Activated T-helper 2 cell treated with anti-CD3 and anti-CD28 coated beads, Interferon-gamma antibody, Interleukin-2, Interleukin-4, amounts not matched to agents 10 μg/mL and 5 μg/mL and 100 μg/mL, durations not matched to agents 14 hours and 24 hours and 36 hours (primary cell): ENCODE results near the gene KAT6B. TPM values are rescaled to one million over a fixed set of nuclear protein-coding genes. Genes with fewer than 3 reads are reported as not detected.

Experiments used
- DNase-seq: peaks from one replicate; pipeline ENCODE4 v3.0.0; 2021; ENCODE audit warnings: low spot score
- H3K27ac Mint-ChIP-seq: one replicate; pipeline ENCODE4 v1.8.0; 2021; ENCODE audit warnings: mixed read lengths
- H3K27me3 Mint-ChIP-seq: one replicate; pipeline ENCODE4 v1.8.0; 2021; ENCODE audit warnings: low read depth, mixed read lengths
- H3K36me3 Mint-ChIP-seq: one replicate; pipeline ENCODE4 v1.8.0; 2021; ENCODE audit warnings: low read depth, mixed read lengths
- H3K4me1 Mint-ChIP-seq: one replicate; pipeline ENCODE4 v1.8.0; 2021; ENCODE audit warnings: low read depth, mixed read lengths
- H3K4me3 Mint-ChIP-seq: one replicate; pipeline ENCODE4 v1.8.0; 2021; ENCODE audit warnings: low read depth, mild to moderate bottlenecking, moderate library complexity, mixed read lengths
- H3K9me3 Mint-ChIP-seq: one replicate; pipeline ENCODE4 v1.8.0; 2021; ENCODE audit warnings: mixed read lengths
- intact Hi-C: fragments of 100-400 bp; cut with micrococcal nuclease; formaldehyde crosslinking; loops from one replicate; pipeline ENCODE4 v1.15.1; 2023
- total RNA-seq: library from RNA; stranded (reverse); gene quantifications from 2 replicates; pipeline ENCODE4 v1.2.3, GENCODE V29; 2022

The KAT6B gene
- total RNA-seq, 1 donor from 2014 or later, result 26.6 TPM

DNA sequence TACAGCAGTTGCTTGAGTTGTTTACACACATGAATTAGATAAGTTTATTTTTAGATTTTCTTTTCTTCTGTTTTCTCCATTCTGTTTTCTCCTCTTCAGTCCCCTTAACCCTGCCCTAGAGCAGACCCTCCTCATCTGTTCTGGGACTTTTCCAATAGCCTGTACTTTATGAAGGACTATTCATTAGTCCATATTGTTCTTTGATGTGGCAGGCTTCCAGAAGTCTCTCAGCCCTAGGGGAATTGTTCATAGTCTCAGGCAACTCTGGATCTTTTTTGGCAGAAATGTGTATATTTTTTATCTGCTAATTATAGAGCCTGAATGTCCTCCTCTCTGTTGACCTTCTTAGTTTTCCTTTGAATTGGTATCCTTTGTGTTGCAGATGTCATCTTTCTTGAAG is 25.4 kb downstream of the KAT6B start:
- no peak overlapping the region for H3K4me3 Mint-ChIP-seq
- peak overlapping the region; percentile 58 for H3K27ac Mint-ChIP-seq
- H3K27me3 Mint-ChIP-seq, result no peaks in the 10 kb centered on the region
- peaks cover 25% of the 10 kb centered on the region for H3K4me1 Mint-ChIP-seq
- intact Hi-C loops, result loop anchor here (10.0 kb wide), 1 partner anchor 123 kb away; no protein-coding TSS in a partner anchor
- peaks cover 20% of the 10 kb centered on the region for H3K36me3 Mint-ChIP-seq
- peaks cover 3% of the 10 kb centered on the region for H3K9me3 Mint-ChIP-seq
- no peak for DNase-seq

DNA sequence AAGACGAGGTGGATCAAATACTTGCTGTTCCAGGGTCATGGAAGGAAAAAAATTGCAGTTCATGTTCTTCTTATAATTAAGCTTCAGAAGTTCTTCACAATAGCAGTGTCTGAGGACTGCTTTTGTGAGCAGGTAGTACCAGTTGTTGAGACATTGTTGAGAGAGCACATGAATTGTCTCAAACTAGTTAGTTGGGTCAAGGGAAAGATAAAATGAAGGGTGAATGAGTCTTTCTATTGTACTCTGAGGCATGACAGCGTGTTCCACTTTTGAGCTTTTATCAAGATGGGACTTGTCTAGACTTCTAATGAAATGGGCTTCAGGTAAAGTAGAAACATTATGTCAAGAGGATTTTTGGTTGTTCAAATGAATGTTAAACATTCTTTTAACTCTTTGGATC is 26.0 kb downstream of the KAT6B start:
- peaks cover 23% of the 10 kb centered on the region for H3K36me3 Mint-ChIP-seq
- DNase-seq, result no peak
- intact Hi-C loops, result loop anchor here (10.0 kb wide), 1 partner anchor 122 kb away; no protein-coding TSS in a partner anchor
- peaks cover 7% of the 10 kb centered on the region for H3K9me3 Mint-ChIP-seq
- no peaks in the 10 kb centered on the region for H3K27me3 Mint-ChIP-seq
- peaks cover 25% of the 10 kb centered on the region for H3K4me1 Mint-ChIP-seq
- H3K27ac Mint-ChIP-seq, result peak overlapping the region; percentile 58
- no peak overlapping the region for H3K4me3 Mint-ChIP-seq

DNA sequence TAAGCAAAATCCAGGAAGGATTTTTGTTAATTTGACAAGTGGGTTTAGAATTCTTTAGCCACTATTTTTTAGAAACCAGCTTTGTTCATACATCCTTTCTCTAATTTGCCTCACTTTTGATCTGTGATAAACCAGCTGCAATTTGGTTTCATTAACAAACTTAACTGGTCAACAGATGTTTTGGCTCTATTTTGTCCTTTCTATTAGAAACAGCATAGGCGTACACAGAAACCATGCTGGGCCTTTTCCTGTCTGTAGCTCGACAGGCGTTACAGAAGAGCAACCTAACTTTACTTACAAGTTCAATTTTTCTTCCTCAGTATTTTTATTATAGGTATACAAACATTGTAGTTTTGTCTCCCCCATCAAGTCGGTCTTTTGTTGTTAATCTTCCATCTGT is 28.2 kb downstream of the KAT6B start:
- Mint-ChIP-seq H3K36me3 (peaks cover 24% of the 10 kb centered on the region), H3K9me3 (peaks cover 7% of the 10 kb centered on the region), H3K27ac (peak overlapping the region; percentile 65), H3K27me3 (no peaks in the 10 kb centered on the region), H3K4me3 (peak overlapping the region; percentile 3), H3K4me1 (peaks cover 25% of the 10 kb centered on the region)
- intact Hi-C loops, result loop anchor here (1.0 to 10.0 kb wide), 3 partner anchors 17 to 120 kb away; partner anchors contain the start of gene KAT6B
- no peak for DNase-seq

DNA sequence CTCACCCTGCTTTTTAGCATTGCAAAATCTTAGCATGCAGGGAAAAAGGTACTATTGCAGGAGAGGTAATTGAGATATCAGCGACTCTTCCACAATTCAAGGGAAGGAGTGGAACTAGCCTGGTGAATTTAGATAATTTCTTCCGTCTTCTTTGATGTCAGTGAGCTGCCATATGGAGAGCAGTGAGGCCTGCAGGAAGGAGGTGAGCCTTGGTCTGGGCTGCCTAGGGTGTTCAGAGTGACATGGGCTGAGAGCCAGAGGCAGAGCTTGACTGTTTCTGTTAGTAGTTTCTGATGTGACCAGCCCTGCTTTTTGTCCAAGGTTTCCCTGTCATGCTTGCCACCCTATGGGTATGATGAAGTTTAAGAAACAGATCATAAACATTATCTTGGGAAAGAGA is 28.6 kb downstream of the KAT6B start:
- Mint-ChIP-seq H3K36me3 (peaks cover 24% of the 10 kb centered on the region), H3K4me3 (peak overlapping the region; percentile 3), H3K4me1 (peaks cover 25% of the 10 kb centered on the region), H3K27ac (peak overlapping the region; percentile 65), H3K27me3 (no peaks in the 10 kb centered on the region), H3K9me3 (peaks cover 7% of the 10 kb centered on the region)
- intact Hi-C loops, result loop anchor here (2.0 to 10.0 kb wide), 2 partner anchors 28 to 120 kb away; partner anchors contain the start of gene KAT6B
- DNase-seq, result no peak

DNA sequence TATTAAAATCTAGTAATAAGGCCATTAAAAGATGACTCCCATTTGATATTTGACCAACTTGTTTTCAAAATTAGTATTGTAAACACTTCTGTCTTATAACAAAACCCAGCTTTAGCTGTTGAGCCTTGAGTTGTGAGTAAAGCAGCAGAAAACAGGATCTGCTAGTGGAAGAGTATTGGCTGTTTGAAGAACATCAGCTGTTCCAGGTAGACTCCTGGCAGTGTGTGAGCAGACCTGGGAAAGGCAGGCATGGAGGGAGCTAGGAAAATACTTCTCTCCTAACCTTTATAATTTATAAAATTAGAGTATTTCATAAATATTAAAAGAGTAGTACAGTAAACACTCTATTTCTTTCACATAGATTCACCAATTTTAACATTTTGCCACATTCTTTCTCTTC is 29.0 kb downstream of the KAT6B start:
- H3K9me3 Mint-ChIP-seq, result peaks cover 7% of the 10 kb centered on the region
- DNase-seq, result no peak
- H3K27ac Mint-ChIP-seq, result peak overlapping the region; percentile 65
- no peak overlapping the region for H3K4me3 Mint-ChIP-seq
- H3K4me1 Mint-ChIP-seq, result peaks cover 25% of the 10 kb centered on the region
- H3K27me3 Mint-ChIP-seq, result no peaks in the 10 kb centered on the region
- intact Hi-C loops, result loop anchor here (2.0 to 10.0 kb wide), 2 partner anchors 29 to 119 kb away; partner anchors contain the start of gene KAT6B
- peaks cover 24% of the 10 kb centered on the region for H3K36me3 Mint-ChIP-seq

DNA sequence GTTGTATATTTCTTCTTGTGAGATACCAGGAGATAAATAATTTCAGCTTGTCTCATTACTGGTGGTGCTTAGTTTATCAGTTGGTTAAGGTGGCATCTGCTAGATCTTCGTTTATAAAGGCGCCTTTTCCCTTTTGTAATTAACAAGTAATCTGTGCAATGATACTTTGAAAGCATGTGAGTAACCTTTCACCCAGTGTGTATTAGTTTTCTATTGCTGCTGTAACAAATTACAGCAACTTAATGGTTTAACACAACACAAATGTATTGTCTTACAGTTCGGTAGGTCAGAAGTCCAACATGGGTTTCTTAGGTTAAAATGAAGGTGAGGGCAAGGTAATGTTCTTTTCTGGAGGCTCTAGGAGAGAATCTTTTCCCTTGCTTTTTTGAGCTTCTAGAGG is 30.5 kb downstream of the KAT6B start:
- Mint-ChIP-seq H3K4me3 (no peak overlapping the region), H3K9me3 (peaks cover 7% of the 10 kb centered on the region), H3K27me3 (no peaks in the 10 kb centered on the region), H3K27ac (no peak overlapping the region), H3K36me3 (peaks cover 24% of the 10 kb centered on the region), H3K4me1 (peaks cover 23% of the 10 kb centered on the region)
- intact Hi-C loops, result loop anchor here (10.0 kb wide), 1 partner anchor 118 kb away; no protein-coding TSS in a partner anchor
- no peak for DNase-seq

DNA sequence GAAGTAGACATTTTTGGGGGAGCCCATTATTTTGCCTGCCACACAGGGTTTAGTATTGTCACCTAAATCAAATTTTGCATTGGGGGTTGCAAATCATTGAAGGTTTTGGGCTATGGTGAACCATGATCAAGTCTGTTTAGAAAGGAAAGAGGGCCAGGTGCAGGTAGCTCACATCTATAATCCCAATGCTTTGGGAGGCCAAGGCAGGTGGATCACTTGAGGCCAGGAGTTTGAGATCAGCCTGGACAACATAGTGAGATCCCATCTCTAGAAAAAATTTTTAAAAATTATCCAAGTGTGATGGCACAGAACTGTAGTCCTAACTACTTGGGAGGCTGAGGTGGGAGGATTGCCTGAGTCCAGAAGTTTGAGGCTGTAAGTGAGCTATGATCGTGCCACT is 31.2 kb downstream of the KAT6B start:
- no peak for DNase-seq
- no peaks in the 10 kb centered on the region for H3K27me3 Mint-ChIP-seq
- no peak overlapping the region for H3K27ac Mint-ChIP-seq
- H3K9me3 Mint-ChIP-seq, result peaks cover 7% of the 10 kb centered on the region
- intact Hi-C loops, result loop anchor here (10.0 kb wide), 1 partner anchor 117 kb away; no protein-coding TSS in a partner anchor
- H3K4me3 Mint-ChIP-seq, result no peak overlapping the region
- H3K36me3 Mint-ChIP-seq, result peaks cover 19% of the 10 kb centered on the region
- H3K4me1 Mint-ChIP-seq, result peaks cover 16% of the 10 kb centered on the region

DNA sequence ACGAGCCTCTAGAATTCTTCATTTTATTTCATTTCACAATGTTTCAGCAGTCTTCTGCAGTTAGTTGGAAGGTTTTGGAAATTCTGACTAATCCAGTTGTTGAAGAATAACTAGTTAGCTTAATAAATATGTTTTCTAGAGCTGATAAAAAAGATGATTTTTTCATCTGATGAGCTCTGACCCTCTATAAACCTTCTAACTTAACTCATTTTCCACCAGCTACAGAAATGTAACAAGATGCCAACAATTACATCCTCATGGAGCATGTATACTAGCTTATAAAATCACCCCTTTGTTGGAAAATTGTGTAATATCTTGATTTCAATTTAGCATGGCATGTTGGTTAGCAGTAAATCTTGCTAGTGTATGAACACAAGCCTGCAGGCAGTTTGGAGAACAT is 33.1 kb downstream of the KAT6B start:
- H3K27ac Mint-ChIP-seq, result no peak overlapping the region
- no peak overlapping the region for H3K4me3 Mint-ChIP-seq
- H3K4me1 Mint-ChIP-seq, result peaks cover 11% of the 10 kb centered on the region
- no peak for DNase-seq
- intact Hi-C loops, result loop anchor here (10.0 kb wide), 1 partner anchor 115 kb away; no protein-coding TSS in a partner anchor
- peaks cover 7% of the 10 kb centered on the region for H3K9me3 Mint-ChIP-seq
- peaks cover 15% of the 10 kb centered on the region for H3K36me3 Mint-ChIP-seq
- no peaks in the 10 kb centered on the region for H3K27me3 Mint-ChIP-seq

DNA sequence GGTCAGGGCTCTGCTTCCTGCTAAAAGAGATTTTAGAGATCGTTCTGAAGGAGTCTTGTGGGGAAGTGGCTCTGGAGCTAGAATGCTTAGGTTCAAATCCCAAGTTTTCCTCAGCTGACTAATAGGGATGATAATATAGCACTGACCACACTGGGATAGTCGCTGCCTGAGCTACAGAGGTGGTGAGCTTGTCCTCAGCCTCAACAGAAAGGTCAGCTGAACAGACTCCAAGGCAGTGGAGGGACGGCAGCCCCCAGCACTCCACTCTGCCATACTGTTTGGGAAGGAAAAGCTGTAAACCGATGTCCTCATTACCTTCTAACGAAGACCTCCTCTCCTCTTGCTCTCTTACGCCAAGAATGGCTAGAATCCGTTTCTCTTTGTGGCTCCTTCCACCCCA is 36.2 kb downstream of the KAT6B start:
- no peaks in the 10 kb centered on the region for H3K36me3 Mint-ChIP-seq
- no peaks in the 10 kb centered on the region for H3K9me3 Mint-ChIP-seq
- H3K27ac Mint-ChIP-seq, result no peak overlapping the region
- no peaks in the 10 kb centered on the region for H3K27me3 Mint-ChIP-seq
- intact Hi-C loops, result no loop called here
- peaks cover 3% of the 10 kb centered on the region for H3K4me1 Mint-ChIP-seq
- H3K4me3 Mint-ChIP-seq, result no peak overlapping the region
- DNase-seq, result no peak

DNA sequence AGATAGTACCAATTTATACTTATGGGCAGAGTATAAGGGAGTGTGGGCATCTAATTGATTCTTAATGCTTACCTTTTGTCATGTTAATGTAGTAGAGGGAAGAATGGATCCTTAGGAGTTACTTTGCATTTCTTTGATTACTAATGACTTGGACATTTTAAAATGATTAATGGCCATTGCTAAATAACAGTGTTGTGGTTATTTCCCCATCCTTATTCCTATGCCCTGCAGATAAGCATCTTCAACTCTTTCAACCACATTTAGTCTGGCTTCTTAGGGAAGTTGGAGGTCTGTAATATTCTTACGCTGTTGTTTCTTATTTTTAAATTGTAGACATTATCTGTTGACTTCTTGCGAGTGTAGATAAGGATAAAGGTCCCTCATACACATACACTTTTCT is 37.2 kb downstream of the KAT6B start:
- no peaks in the 10 kb centered on the region for H3K9me3 Mint-ChIP-seq
- no peak overlapping the region for H3K27ac Mint-ChIP-seq
- H3K36me3 Mint-ChIP-seq, result no peaks in the 10 kb centered on the region
- intact Hi-C loops, result no loop called here
- H3K27me3 Mint-ChIP-seq, result no peaks in the 10 kb centered on the region
- peaks cover 6% of the 10 kb centered on the region for H3K4me1 Mint-ChIP-seq
- H3K4me3 Mint-ChIP-seq, result no peak overlapping the region
- DNase-seq, result no peak

DNA sequence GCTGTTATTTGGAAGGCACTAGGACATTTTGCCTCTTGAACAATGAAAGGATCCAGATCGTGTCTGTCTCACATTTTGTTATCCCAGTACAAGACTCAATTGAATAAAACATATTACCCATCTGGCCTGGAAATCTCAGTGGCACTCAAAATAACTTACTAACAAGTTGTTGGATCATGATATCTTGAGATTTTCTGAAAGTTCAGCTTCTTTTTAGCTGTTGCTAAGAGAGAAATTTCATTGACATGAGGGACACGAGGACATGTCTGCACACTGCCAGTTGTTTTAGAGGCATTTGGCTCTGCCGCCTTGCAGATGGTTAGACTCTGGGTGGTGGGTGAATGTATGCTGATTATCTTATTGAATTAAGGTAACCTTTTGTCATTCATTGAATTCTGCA is 41.0 kb downstream of the KAT6B start:
- H3K27me3 Mint-ChIP-seq, result no peaks in the 10 kb centered on the region
- H3K4me1 Mint-ChIP-seq, result peaks cover 28% of the 10 kb centered on the region
- intact Hi-C loops, result no loop called here
- H3K27ac Mint-ChIP-seq, result no peak overlapping the region
- H3K9me3 Mint-ChIP-seq, result no peaks in the 10 kb centered on the region
- no peak for DNase-seq
- H3K36me3 Mint-ChIP-seq, result no peaks in the 10 kb centered on the region
- H3K4me3 Mint-ChIP-seq, result no peak overlapping the region

DNA sequence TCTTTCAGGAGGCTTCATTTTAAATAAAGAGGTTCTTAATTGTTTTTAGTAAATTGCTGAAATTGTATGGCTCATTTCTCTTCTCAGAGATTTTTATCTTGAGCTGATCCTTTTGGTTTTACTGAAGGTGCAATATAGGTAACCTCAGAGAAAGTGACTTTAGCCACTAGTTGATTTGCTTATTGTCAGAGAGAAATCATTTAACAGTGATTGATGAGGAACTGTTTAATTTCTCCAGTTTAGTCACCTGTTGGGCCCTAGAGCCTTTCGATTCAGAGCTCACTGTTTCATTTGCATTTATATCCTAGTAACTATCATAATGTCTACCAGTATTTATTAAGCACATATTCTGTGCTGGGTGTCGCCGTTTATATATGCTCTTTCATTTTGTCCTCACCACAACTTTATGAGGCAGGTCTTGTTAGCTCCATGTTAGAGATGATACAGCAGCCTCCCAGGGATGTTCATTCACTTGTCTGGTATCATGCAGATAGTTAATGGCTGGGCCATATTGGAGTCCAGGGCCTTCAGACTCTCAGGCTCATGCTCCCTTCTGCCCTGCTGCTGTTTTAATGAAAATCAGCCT is 42.1 kb downstream of the KAT6B start:
- intact Hi-C loops, result no loop called here
- Mint-ChIP-seq H3K4me3 (no peak overlapping the region), H3K27me3 (no peaks in the 10 kb centered on the region), H3K4me1 (peaks cover 33% of the 10 kb centered on the region), H3K9me3 (no peaks in the 10 kb centered on the region), H3K27ac (no peak overlapping the region), H3K36me3 (no peaks in the 10 kb centered on the region)
- no peak for DNase-seq

DNA sequence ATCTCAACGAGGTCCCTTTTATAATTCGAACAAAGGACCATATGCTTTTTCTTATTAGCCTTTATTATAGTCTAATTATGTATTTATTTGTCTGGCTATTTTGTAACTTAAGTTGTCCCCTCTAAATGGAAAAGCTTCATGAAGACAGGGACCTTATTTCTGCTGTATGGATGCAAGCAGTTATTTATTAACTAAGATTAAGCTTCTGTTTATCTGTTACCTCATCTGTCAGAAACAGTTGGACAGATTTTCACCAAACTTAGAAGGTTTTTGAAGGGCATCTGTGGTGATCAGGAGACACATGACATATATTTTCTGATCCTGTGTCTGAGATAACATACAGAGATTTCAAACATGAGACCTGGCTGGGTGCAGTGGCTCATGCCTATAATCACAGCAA is 43.2 kb downstream of the KAT6B start:
- no peak overlapping the region for H3K27ac Mint-ChIP-seq
- no peaks in the 10 kb centered on the region for H3K9me3 Mint-ChIP-seq
- H3K27me3 Mint-ChIP-seq, result no peaks in the 10 kb centered on the region
- intact Hi-C loops, result no loop called here
- no peaks in the 10 kb centered on the region for H3K36me3 Mint-ChIP-seq
- H3K4me1 Mint-ChIP-seq, result peaks cover 36% of the 10 kb centered on the region
- no peak for DNase-seq
- H3K4me3 Mint-ChIP-seq, result no peak overlapping the region
